IPS-18c (cell line): ENCODE results near the gene CTXN1.
"Not testable (repeated sequence)": the region's sequence is repeated elsewhere in the genome, so short reads cannot be mapped to it uniquely, and the experiment has no call there.

Experiments
- H3K4me3 ChIP-seq: 2 replicates; pipeline ENCODE4 v1.7.0; 2013; ENCODE audit warnings: low read depth, mild to moderate bottlenecking, low read length, moderate library complexity; ENCODE audit not compliant: insufficient read depth
- H3K9me3 ChIP-seq: one replicate; pipeline ENCODE4 v1.6.1; 2013; ENCODE audit warnings: mild to moderate bottlenecking, low read length, moderate library complexity; ENCODE audit not compliant: control insufficient read depth, insufficient read depth

CTXN1 gene

DNA sequence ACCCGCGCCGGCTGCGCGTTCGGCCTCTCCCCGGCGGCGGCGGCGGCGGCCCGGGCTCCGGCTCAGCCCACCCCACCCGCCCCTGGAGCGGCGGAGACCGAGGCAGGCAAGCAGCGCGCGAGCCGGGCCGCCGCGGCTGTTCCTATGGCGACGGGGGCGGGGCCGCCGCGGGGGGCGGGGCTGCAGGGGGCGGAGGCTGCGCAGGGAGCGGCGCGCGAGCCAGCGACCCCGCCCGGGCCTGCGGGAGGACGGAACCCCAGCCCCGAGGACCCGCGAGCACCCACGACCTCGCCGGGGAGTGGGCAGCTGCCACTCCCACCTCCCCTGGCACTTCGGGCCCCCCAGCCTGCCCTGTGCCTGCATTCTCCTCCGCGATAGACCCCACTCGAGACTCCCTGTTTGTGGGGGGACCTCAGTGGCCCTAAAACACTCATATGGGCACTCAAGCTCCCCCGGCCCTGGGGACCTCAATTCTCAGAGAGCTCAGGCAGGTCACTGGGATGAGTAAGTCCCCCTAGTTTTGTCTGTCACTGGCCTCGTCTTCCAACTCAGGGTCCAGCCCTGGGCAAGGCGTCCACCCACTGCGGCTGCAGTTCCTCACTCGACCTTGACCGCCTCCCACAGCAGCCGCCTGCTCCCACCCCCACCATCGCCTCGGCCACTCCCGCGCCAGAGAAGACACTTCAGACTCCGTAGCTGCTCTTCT is at the start of gene CTXN1:
Gene CTXN1, minus strand, starts transcription at position 115 of the 706 bp plus-strand sequence. CDS start 597 bp downstream, outside the sequence.
- peak within 1 kb of the TSS; percentile 62 for H3K4me3 ChIP-seq

GRCh38 chr19:7975037-7975436 is 49.1 kb upstream of the CTXN1 start:
- Histone ChIP-seq H3K4me3 (no peak overlapping the region), H3K9me3 (no peaks in the 10 kb centered on the region)

More for the DNA sequence above, at the start of gene CTXN1:
- H3K9me3 ChIP-seq = no peaks in the 10 kb centered on the region

DNA sequence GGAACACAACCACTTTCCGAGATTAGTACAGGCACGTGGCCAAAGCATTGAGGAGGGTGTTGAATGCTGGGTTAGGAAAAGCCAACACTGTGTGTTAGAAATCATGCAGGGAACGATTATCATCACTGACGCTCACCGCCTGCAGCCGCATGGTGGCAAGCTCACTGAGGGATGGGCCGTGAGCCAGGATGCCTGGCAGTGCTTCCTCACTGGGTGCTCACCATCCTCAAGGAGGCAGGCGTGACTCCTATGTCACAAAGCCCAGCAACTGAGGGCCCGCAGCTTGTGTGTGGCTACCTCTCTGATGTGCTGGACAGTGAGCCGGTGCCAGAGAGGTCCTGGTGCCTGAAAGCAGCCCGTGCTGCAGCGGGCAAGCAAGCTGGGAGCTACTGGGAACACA is 47.9 kb upstream of the CTXN1 start:
- Histone ChIP-seq H3K9me3 (no peaks in the 10 kb centered on the region), H3K4me3 (no peak overlapping the region)

- Histone ChIP-seq H3K9me3 (no peaks in the 10 kb centered on the region), H3K4me3 (no peak overlapping the region)
These were observed 45.9 kb upstream of the CTXN1 start for GRCh38 chr19:7971553-7972520.

DNA sequence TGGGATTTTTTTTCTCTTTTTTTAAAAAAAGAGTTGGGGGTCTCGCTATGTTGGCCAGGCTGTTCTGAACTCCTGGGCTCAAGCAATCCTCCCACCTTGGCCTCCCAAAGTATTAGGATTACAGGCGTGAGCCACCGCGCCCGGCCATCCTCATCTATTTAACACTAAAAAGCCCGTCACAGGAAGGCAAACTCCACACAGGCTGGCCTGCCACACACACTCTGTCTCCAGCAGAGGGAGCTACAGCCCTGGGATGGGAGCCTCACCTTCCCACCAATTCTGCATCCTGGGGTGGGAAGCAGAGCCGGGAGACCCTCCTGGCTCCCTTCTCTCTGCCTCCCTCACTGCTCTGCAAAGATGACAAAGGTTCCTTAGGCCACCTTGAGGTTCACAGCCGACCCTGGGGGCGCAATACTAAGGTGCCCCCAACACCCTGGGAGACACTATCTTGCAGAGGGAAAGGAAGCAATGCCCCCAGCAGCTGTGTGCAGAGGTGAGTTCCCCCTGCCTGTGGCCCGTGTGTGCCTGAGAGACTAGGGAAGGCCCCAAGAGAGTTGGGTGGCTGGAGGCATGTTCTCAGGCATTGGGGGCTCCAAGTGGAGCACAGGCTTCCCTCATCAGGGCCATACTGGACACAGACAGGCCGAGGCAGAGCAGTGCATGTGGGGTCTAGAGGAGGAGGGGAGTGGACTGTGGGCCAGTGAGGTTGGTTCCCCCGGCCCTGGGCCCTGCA is 44.9 kb upstream of the CTXN1 start:
- no peaks in the 10 kb centered on the region for H3K9me3 ChIP-seq
- no peak overlapping the region for H3K4me3 ChIP-seq

- no peak overlapping the region for H3K4me3 ChIP-seq
These were observed 43.6 kb upstream of the CTXN1 start for GRCh38 chr19:7969555-7969939.

GRCh38 chr19:7968796-7969554 is 43.0 kb upstream of the CTXN1 start:
- no peaks in the 10 kb centered on the region for H3K9me3 ChIP-seq
- H3K4me3 ChIP-seq = no peak overlapping the region

More at GRCh38 chr19:7969555-7969939, 43.6 kb upstream of the CTXN1 start:
- no peaks in the 10 kb centered on the region for H3K9me3 ChIP-seq

- Histone ChIP-seq H3K9me3 (no peaks in the 10 kb centered on the region), H3K4me3 (no peak overlapping the region)
These were observed 42.3 kb upstream of the CTXN1 start for GRCh38 chr19:7968008-7968795.

DNA sequence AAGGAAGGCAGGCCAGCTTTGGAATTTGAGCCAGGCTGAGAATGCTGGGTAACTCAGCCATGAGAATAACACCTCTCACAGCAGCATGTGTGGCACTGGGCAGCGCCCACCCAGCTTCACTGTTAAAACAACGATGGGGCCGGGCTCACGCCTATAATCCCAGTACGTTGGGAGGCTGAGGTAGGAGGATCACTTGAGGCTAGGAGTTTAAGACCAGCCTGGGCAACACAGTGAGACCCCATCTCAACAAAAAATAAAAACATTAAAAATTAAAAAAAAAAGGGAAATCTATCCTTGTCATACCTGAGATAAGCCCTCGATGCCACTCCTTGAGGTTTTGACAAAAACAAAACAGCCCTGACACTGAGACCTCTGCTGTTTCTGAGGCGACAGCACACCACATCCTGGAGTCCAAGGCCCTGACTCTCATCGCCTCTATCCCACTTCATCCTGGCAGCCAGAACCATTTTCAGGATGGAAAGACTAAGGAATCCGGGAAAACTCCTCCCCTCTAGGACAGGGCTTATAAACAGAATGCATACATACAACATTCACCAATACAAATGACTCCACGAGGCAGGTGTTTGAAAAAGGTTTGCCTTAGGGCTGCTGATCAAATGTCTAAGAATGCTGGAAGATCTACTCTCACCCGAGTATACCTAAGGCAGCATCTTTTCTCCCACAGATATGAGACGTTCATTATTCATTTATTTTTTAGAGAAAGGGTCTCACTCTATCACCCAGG is 40.2 kb upstream of the CTXN1 start:
- no peak overlapping the region for H3K4me3 ChIP-seq
- no peaks in the 10 kb centered on the region for H3K9me3 ChIP-seq

DNA sequence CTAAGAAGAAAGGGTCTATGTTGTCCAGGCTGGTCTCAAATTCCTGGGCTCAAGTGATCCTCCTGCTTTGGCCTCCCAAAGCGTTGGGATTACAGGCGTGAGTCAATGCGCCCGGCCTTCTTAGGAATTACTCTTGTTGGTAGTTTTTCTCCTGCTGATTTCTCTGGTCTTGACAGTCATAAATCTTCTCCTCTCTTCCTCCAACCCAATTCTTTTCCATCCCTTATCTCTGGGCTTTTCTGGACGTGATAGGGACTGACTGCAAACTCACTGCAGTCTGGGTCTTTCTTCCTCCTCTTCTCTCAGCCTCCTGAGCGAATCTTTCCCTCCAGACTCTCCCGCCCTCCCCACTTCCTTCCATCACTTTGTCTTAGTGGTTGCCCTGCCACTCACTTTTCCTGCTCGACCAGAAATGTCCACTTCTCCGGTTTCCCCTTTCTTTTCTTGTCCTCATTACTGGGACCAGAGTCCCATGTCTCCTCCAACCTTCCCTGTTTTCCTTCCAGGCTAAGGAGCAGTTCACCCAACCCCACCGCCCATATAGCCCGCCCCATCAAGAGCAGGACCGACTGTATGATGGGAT is 39.4 kb upstream of the CTXN1 start:
- Histone ChIP-seq H3K4me3 (no peak overlapping the region), H3K9me3 (no peaks in the 10 kb centered on the region)

DNA sequence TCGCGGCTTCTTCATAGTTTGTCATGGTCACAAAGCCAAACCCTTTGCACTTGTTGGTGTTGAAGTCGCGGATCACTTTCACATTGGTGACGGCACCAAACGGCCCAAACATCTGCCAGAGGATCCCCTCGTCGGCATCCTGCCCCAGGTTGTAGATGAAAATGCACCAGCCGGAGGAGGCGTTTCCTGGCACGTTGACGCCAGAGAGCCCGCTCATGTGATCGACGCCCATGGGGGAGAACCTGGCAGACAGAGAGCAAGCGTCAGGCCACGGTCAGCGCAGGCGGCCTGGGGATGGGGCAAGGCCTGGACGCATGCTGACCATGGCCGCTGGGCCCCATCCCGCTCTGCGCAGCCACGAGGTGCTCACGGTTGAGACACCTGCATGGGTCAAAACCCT is 37.6 kb upstream of the CTXN1 start:
- no peaks in the 10 kb centered on the region for H3K9me3 ChIP-seq
- H3K4me3 ChIP-seq = no peak overlapping the region

GRCh38 chr19:7962644-7963268 is 36.8 kb upstream of the CTXN1 start:
- Histone ChIP-seq H3K4me3 (no peak overlapping the region), H3K9me3 (no peaks in the 10 kb centered on the region)

- no peaks in the 10 kb centered on the region for H3K9me3 ChIP-seq
These were observed 36.1 kb upstream of the CTXN1 start for GRCh38 chr19:7961920-7962626.

DNA sequence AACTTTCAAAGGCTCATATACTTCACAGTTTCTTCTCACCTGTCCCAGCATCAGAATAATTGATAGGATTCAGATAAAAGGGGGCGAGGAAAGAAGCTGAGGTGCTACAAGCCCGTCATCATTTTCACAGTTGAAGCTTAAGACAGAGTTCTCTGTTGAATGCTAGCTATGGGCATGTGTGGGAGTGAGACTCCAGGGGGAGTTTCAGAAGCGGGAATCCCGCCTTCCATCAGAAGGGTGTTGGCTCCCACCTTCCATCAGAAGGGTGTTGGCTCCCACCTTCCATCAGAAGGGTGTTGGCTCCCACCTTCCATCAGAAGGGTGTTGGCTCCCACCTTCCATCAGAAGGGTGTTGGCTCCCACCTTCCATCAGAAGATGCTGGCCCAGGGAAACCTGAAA is 35.1 kb upstream of the CTXN1 start:
- not testable (repeated sequence) for H3K4me3 ChIP-seq, H3K9me3 ChIP-seq

More at GRCh38 chr19:7961920-7962626, 36.1 kb upstream of the CTXN1 start:
- no peak overlapping the region for H3K4me3 ChIP-seq
